GM19240 (cell line): Measurements from ENCODE around the gene MISP.

Experiments used
- DNase-seq: peaks from one replicate; pipeline ENCODE4 v3.0.0; 2011; ENCODE audit warnings: low spot score; ENCODE audit not compliant: insufficient read length

Gene MISP

GRCh38 chr19:806815-807421 is 56.0 kb downstream of the MISP start:
- no peak for DNase-seq

DNA sequence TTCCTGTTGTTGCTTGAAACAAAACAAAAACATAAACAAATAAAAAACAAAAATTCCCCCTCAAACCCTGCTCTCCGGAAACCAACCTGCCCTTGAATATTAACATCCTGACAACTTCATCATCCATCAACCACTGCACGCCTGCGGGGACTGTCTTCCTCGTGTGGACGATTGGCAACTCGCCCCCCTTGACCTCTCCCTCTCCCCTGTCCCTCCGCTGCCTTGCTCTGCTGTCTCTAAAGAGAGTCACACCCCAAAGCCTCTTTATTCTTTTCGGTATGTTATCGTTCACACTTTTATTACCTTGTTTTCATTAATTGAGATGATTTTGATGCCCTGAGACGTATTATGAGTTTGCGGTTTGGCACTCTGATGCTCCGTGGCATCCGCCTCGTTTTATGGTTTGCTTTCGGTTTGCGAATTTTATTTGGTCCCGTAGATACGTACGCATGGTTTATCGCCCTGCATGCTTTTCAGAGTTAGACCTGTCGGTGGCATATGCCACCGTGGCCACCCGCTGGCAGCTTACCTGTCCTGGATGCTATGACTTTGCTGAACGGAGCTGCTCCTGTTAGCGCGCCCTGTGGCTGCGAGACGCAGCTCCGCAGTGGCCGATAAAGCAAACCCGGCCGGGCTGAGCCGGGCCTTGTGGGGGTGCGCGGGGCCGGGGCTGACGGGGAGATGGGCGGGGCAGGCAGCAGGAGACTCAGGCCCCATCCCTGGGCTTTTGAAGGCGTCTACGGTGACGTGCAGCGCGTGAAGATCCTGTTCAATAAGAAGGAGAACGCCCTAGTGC is 56.9 kb downstream of the MISP start:
- no peak for DNase-seq

DNA sequence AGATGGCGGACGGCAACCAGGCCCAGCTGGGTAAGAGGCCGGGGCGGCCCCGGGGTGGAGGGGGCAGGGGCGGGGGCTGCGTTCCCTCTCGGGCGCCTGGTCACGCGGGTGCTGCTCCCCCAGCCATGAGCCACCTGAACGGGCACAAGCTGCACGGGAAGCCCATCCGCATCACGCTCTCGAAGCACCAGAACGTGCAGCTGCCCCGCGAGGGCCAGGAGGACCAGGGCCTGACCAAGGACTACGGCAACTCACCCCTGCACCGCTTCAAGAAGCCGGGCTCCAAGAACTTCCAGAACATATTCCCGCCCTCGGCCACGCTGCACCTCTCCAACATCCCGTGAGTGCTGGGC is 57.5 kb downstream of the MISP start:
- no peak for DNase-seq

DNA sequence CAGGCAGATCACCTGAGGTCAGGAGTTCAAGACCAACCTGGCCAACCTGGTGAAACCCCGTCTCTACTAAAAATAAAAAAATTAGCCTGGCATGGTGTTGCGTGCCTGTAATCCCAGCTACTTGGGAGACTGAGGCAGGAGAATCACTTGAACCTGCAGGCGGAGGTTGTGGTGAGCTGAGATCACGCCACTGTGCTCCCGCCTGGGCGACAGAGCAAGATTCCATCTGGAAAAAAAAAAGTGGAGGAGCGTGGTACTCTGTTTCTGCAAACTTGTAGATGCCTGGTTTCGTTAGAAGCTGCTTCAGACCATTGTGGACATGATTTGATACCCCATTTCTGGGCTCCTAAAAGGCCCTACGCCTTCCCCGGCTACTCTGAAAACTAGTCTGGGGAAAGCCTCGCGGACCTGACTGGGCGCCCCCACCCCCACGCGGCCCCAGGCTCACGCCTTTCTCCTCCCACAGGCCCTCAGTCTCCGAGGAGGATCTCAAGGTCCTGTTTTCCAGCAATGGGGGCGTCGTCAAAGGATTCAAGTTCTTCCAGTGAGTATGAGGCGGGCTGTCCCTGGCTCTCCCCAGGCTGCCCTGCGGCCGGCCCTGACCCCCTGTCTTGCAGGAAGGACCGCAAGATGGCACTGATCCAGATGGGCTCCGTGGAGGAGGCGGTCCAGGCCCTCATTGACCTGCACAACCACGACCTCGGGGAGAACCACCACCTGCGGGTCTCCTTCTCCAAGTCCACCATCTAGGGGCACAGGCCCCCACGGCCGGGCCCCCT is 59.4 kb downstream of the MISP start:
- DNase-seq = no peak

DNA sequence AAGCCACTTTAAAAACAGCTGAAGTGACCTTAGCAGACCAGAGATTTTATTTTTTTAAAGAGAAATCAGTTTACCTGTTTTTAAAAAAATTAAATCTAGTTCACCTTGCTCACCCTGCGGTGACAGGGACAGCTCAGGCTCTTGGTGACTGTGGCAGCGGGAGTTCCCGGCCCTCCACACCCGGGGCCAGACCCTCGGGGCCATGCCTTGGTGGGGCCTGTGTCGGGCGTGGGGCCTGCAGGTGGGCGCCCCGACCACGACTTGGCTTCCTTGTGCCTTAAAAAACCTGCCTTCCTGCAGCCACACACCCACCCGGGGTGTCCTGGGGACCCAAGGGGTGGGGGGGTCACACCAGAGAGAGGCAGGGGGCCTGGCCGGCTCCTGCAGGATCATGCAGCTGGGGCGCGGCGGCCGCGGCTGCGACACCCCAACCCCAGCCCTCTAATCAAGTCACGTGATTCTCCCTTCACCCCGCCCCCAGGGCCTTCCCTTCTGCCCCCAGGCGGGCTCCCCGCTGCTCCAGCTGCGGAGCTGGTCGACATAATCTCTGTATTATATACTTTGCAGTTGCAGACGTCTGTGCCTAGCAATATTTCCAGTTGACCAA is 60.1 kb downstream of the MISP start:
- DNase-seq = no peak

- no peak for DNase-seq
These were observed 60.7 kb downstream of the MISP start for GRCh38 chr19:811506-812048.

DNA sequence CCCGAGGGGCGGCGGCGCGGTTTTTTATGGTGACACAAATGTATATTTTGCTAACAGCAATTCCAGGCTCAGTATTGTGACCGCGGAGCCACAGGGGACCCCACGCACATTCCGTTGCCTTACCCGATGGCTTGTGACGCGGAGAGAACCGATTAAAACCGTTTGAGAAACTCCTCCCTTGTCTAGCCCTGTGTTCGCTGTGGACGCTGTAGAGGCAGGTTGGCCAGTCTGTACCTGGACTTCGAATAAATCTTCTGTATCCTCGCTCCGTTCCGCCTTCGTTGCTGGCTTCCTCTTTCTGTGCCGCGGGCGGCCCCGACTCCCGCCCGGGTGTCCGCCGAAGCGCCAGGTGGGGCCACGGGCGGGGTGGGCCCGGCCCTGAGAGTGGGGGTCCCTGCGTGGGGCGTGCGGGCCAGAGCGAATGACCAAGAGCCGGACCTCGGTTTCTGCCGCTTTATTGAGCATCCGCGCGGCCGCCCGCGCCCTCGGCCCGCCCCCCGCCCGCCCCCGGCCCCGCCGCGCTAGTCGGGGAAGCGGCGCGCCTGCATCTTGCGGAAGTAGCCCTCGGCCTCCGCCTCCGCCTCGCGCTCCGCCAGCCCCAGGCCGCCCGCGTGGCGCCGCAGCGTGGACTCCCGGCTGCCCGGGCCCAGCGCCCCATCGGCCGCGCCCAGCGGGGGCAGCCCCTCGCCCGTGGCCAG is 61.3 kb downstream of the MISP start:
- DNase-seq = no peak

GRCh38 chr19:812747-813218 is 61.9 kb downstream of the MISP start:
- no peak for DNase-seq

GRCh38 chr19:813219-814151 is 62.6 kb downstream of the MISP start:
- DNase-seq = no peak
